GM12891 (cell line): ENCODE data around the gene IL5RA. TPM values are rescaled to one million over a fixed set of nuclear protein-coding genes. Genes with fewer than 3 reads are reported as not detected.
A peak's percentile ranks its signal among the peaks of the same experiment; 100 is the strongest.

Experiments
- DNase-seq: peaks from one replicate; pipeline ENCODE4 v3.0.0; 2011; ENCODE audit warnings: low spot score; ENCODE audit not compliant: insufficient read length
- FAIRE-seq: peaks from 2 replicates; lab custom pipeline; 2011; peaks lifted over from hg19 to GRCh38; lab: Jason Lieb, UNC
- PAX5 ChIP-seq: IDR thresholded peaks from 2 replicates; pipeline ENCODE4 v1.6.1; 2011; ENCODE audit warnings: low read length, moderate library complexity, mild to moderate bottlenecking; ENCODE audit not compliant: insufficient read depth, severe bottlenecking
- POLR2A ChIP-seq: IDR thresholded peaks from 2 replicates; pipeline ENCODE4 v1.6.1; 2011; ENCODE audit warnings: low read depth, low read length, control low read depth
- POLR2AphosphoS5 ChIP-seq: IDR thresholded peaks from 2 replicates; pipeline ENCODE4 v1.6.1; 2011; ENCODE audit warnings: low read depth, low read length, control low read depth
- POU2F2 ChIP-seq: IDR thresholded peaks from 2 replicates; pipeline ENCODE4 v1.6.1; 2011; ENCODE audit warnings: low read depth, mild to moderate bottlenecking, control low read depth, low read length, moderate library complexity
- SPI1 ChIP-seq: IDR thresholded peaks from 2 replicates; pipeline ENCODE4 v1.6.1; 2011; ENCODE audit warnings: low read depth, low read length, control low read depth
- TAF1 ChIP-seq: IDR thresholded peaks from 2 replicates; pipeline ENCODE4 v1.6.1; 2011; ENCODE audit warnings: low read depth, low read length, control low read depth
- polyA plus RNA-seq: library from polyadenylated mRNA; unstranded; fragments of >200 nt; gene quantifications from one replicate; pipeline ENCODE4 v1.2.1, GENCODE V29; 2012; ENCODE audit warnings: low read depth, missing spikeins, inconsistent platforms; ENCODE audit not compliant: missing spikeins

The IL5RA gene
- polyA plus RNA-seq = 0.09 TPM

GRCh38 chr3:3110299-3110630, at the start of gene IL5RA:
IL5RA (minus strand) TSS chr3:3110374; CDS start chr3:3104984, 5,390 bp downstream.
- DNase-seq (no peak), FAIRE-seq (peak; percentile 92)
- TF ChIP-seq POLR2A (no peak), POLR2AphosphoS5 (no peak), POU2F2 (no peak), PAX5 (no peak), SPI1 (no peak), TAF1 (no peak)

GRCh38 chr3:3157484-3157883, 47.3 kb upstream of the IL5RA start:
- peak; percentile 50 for FAIRE-seq
- TF ChIP-seq POU2F2 (no peak), POLR2A (no peak), PAX5 (no peak), TAF1 (no peak), POLR2AphosphoS5 (no peak), SPI1 (no peak)
- no peak for DNase-seq

GRCh38 chr3:3154879-3155610, 44.9 kb upstream of the IL5RA start:
- 0 out of 2 replicates have a peak, but pooled peaks have one; percentile 25 for TF ChIP-seq POLR2A
- no peak for TF ChIP-seq POU2F2
- TF ChIP-seq SPI1 = no peak
- DNase-seq = no peak
- FAIRE-seq = no peak

- FAIRE-seq (no peak), DNase-seq (no peak)
- TF ChIP-seq POLR2AphosphoS5 (no peak), POU2F2 (no peak), PAX5 (no peak)
Observed at GRCh38 chr3:3151513-3151912, 41.3 kb upstream of the IL5RA start.

- TF ChIP-seq PAX5 (no peak), POLR2A (no peak), SPI1 (no peak), POU2F2 (no peak), POLR2AphosphoS5 (no peak), TAF1 (no peak)
- FAIRE-seq (no peak), DNase-seq (no peak)
Observed at GRCh38 chr3:3149560-3149959, 39.4 kb upstream of the IL5RA start.

GRCh38 chr3:3145831-3146230, 35.7 kb upstream of the IL5RA start:
- TF ChIP-seq SPI1 (no peak), POLR2A (no peak), PAX5 (no peak), TAF1 (no peak), POLR2AphosphoS5 (no peak), POU2F2 (no peak)
- FAIRE-seq = no peak

GRCh38 chr3:3141939-3142338, 31.8 kb upstream of the IL5RA start:
- TF ChIP-seq POLR2AphosphoS5 (no peak), POLR2A (no peak), PAX5 (no peak), POU2F2 (no peak), SPI1 (no peak), TAF1 (no peak)
- no peak for FAIRE-seq

More at GRCh38 chr3:3145831-3146230, 35.7 kb upstream of the IL5RA start:
- no peak for DNase-seq

GRCh38 chr3:3137526-3137925, 27.4 kb upstream of the IL5RA start:
- no peak for TF ChIP-seq TAF1
- TF ChIP-seq POLR2AphosphoS5 = no peak
- TF ChIP-seq POU2F2 = no peak
- no peak for TF ChIP-seq POLR2A
- TF ChIP-seq PAX5 = no peak
- DNase-seq (no peak), FAIRE-seq (no peak)

More at GRCh38 chr3:3141939-3142338, 31.8 kb upstream of the IL5RA start:
- DNase-seq = no peak

- TF ChIP-seq PAX5 = no peak
- peak; percentile 56 for FAIRE-seq
Observed at GRCh38 chr3:3134750-3135448, 24.7 kb upstream of the IL5RA start.

GRCh38 chr3:3133500-3133899, 23.3 kb upstream of the IL5RA start:
- FAIRE-seq (peak; percentile 40), DNase-seq (no peak)
- TF ChIP-seq POLR2A (no peak), PAX5 (no peak), TAF1 (no peak), POU2F2 (no peak), POLR2AphosphoS5 (no peak), SPI1 (no peak)

More at GRCh38 chr3:3134750-3135448, 24.7 kb upstream of the IL5RA start:
- no peak for DNase-seq
